Left ventricle myocardium inferior (tissue), 1 donor: Measurements from ENCODE around the gene TRERF1. TPM values are rescaled to one million over a fixed set of nuclear protein-coding genes. Genes with fewer than 3 reads are reported as not detected.
"Not testable (repeated sequence)": the region's sequence is repeated elsewhere in the genome, so short reads cannot be mapped to it uniquely, and the experiment has no call there.

Experiments used
- DNase-seq: peaks from one replicate; pipeline ENCODE4 v3.0.0-alpha.2; 2020
- H3K27ac ChIP-seq: fragments of 200-600 bp; replicated peaks from 2 replicates; pipeline ENCODE4 v1.8.0; 2021
- H3K27me3 ChIP-seq: fragments of 200-600 bp; 2 replicates; pipeline ENCODE4 v1.8.0; 2021; ENCODE audit warnings: low read depth
- H3K36me3 ChIP-seq: fragments of 200-600 bp; 2 replicates; pipeline ENCODE4 v1.8.0; 2021
- H3K4me1 ChIP-seq: fragments of 200-600 bp; 2 replicates; pipeline ENCODE4 v1.8.0; 2021
- H3K4me3 ChIP-seq: fragments of 200-600 bp; 2 replicates; pipeline ENCODE4 v1.8.0; 2021; ENCODE audit warnings: mild to moderate bottlenecking, moderate library complexity
- H3K9me3 ChIP-seq: fragments of 200-600 bp; replicated peaks from 2 replicates; pipeline ENCODE4 v1.8.0; 2021
- CTCF ChIP-seq: fragments of 200-600 bp; IDR thresholded peaks from 2 replicates; pipeline ENCODE4 v1.8.0; 2021; ENCODE audit warnings: antibody characterized with exemption, mild to moderate bottlenecking, borderline replicate concordance
- intact Hi-C: fragments of 100-400 bp; cut with micrococcal nuclease; formaldehyde crosslinking; loops from one replicate; pipeline ENCODE4 v1.11.0; 2022
- total RNA-seq: library from RNA; stranded (reverse); fragmentation: NEBNext Ultra II Directional; extraction: Animal tissue kit (Norgen Biotek cat#: 25700); gene quantifications from one replicate; pipeline ENCODE4 v1.2.1, GENCODE V29; 2021
- donor health status: DM: no; HTN: yes; CAD: no; lungs with severe emphysema.

Gene TRERF1
- total RNA-seq, 1 donor from 2014 or later = 1.4 TPM

- Histone ChIP-seq H3K27me3 (no peaks in the 10 kb centered on the region), H3K27ac (peak overlapping the region; percentile 92), H3K9me3 (no peaks in the 10 kb centered on the region), H3K36me3 (no peaks in the 10 kb centered on the region), H3K4me3 (peak overlapping the region; percentile 79), H3K4me1 (peaks cover 58% of the 10 kb centered on the region)
- intact Hi-C loops = no loop called here
- no peak for TF ChIP-seq CTCF
- DNase-seq = no peak
Observed at GRCh38 chr6:42448927-42449659, 2.6 kb downstream of the TRERF1 start.

- intact Hi-C loops = no loop called here
- Histone ChIP-seq H3K27me3 (no peaks in the 10 kb centered on the region), H3K36me3 (no peaks in the 10 kb centered on the region), H3K4me1 (peaks cover 57% of the 10 kb centered on the region), H3K9me3 (no peaks in the 10 kb centered on the region), H3K4me3 (peak overlapping the region; percentile 79), H3K27ac (peak overlapping the region; percentile 92)
- TF ChIP-seq CTCF = no peak
- DNase-seq = no peak
Observed at GRCh38 chr6:42448391-42448790, 3.3 kb downstream of the TRERF1 start.

DNA sequence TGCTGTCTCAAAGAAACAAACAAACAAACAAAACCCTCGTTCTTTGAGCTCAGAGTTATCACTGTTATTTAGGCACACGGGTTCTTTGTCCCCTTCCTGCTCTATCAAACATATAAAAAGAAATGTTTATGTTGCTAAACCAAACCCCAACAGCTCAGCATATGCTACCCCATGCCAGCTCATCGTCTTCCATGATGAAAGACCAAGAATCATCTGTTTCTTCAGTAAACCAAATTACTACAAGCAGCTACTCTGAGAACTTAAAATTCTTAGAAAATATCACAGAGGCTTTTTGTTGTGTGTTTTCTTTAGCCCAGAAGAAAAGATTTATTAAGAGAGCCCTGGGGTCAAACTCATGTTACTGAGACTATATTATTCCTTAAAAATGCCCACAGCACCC is 4.7 kb downstream of the TRERF1 start:
- intact Hi-C loops = no loop called here
- DNase-seq = no peak
- Histone ChIP-seq H3K27me3 (no peaks in the 10 kb centered on the region), H3K36me3 (no peaks in the 10 kb centered on the region), H3K27ac (no peak overlapping the region), H3K4me3 (no peak overlapping the region), H3K9me3 (no peaks in the 10 kb centered on the region), H3K4me1 (peaks cover 48% of the 10 kb centered on the region)
- TF ChIP-seq CTCF = no peak

DNA sequence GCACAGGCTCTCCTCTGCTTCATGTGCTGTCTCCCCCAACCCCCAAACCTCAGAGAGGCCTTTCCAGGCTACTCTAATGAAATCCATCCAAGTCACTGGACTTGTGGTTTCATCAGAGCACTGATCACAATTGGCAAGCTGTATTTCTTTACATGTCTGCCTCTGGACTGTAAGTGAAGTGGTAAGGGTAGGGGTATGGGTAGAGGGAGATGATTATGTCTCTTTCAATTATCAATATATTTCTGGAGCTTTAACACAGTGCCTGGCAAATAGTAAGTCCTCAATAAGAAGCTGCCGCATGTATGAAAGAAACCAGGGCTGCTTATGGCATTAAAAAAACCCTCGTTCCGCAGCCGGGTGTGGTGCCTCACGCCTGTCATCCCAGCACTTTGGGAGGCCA is 5.4 kb downstream of the TRERF1 start:
- Histone ChIP-seq H3K27ac (no peak overlapping the region), H3K27me3 (no peaks in the 10 kb centered on the region), H3K9me3 (no peaks in the 10 kb centered on the region), H3K4me3 (no peak overlapping the region), H3K4me1 (peaks cover 46% of the 10 kb centered on the region), H3K36me3 (no peaks in the 10 kb centered on the region)
- intact Hi-C loops = no loop called here
- DNase-seq = no peak
- TF ChIP-seq CTCF = no peak

GRCh38 chr6:42445955-42446354 is 5.8 kb downstream of the TRERF1 start:
- DNase-seq, H3K27me3 ChIP-seq, H3K36me3 ChIP-seq, intact Hi-C loops, H3K4me3 ChIP-seq, H3K9me3 ChIP-seq, H3K27ac ChIP-seq: not testable (repeated sequence)
- H3K4me1 ChIP-seq = peaks cover 43% of the 10 kb centered on the region

- Histone ChIP-seq H3K27me3 (no peaks in the 10 kb centered on the region), H3K36me3 (no peaks in the 10 kb centered on the region), H3K4me1 (peaks cover 34% of the 10 kb centered on the region), H3K4me3 (peak overlapping the region; percentile 12), H3K9me3 (no peaks in the 10 kb centered on the region), H3K27ac (peak overlapping the region; percentile 63)
- intact Hi-C loops = no loop called here
- DNase-seq = no peak
- no peak for TF ChIP-seq CTCF
Observed at GRCh38 chr6:42443312-42444060, 8.2 kb downstream of the TRERF1 start.
